Mesothelial cell of epicardium (in vitro differentiated cells): ENCODE data around the gene KLK2. TPM values are rescaled to one million over a fixed set of nuclear protein-coding genes. Genes with fewer than 3 reads are reported as not detected.

Experiments used
- DNase-seq, 2 experiments: peaks; one replicate each; pipeline ENCODE4 v3.0.0; 2021; ENCODE audit warnings: low spot score in 2 of 2; ENCODE audit not compliant: unreplicated experiment in 2 of 2
- H3K27ac Mint-ChIP-seq: 2 replicates; pipeline ENCODE4 v1.8.0; 2021; ENCODE audit warnings: mixed read lengths
- H3K27me3 Mint-ChIP-seq: 2 replicates; pipeline ENCODE4 v1.8.0; 2021; ENCODE audit warnings: low read depth, mixed read lengths
- H3K36me3 Mint-ChIP-seq: 2 replicates; pipeline ENCODE4 v1.8.0; 2021; ENCODE audit warnings: mixed read lengths
- H3K4me1 Mint-ChIP-seq: 2 replicates; pipeline ENCODE4 v1.8.0; 2021; ENCODE audit warnings: mixed read lengths
- H3K4me3 Mint-ChIP-seq: 2 replicates; pipeline ENCODE4 v1.8.0; 2021; ENCODE audit warnings: mild to moderate bottlenecking, moderate library complexity, mixed read lengths
- H3K9me3 Mint-ChIP-seq: 2 replicates; pipeline ENCODE4 v1.8.0; 2021; ENCODE audit warnings: mixed read lengths
- total RNA-seq: library from RNA; stranded (reverse); gene quantifications from 3 replicates; pipeline ENCODE4 v1.2.1, GENCODE V29; 2021
- TF ChIP-seq, protein P1 (sequence below): fragments of 200-600 bp; sonication (generic); IDR thresholded peaks from one replicate; pipeline ENCODE4 v1.5.0; 2021; ENCODE audit warnings: antibody characterized with exemption; ENCODE audit not compliant: unreplicated experiment

The KLK2 gene
- total RNA-seq, 1 donor from 2014 or later: not detected

DNA sequence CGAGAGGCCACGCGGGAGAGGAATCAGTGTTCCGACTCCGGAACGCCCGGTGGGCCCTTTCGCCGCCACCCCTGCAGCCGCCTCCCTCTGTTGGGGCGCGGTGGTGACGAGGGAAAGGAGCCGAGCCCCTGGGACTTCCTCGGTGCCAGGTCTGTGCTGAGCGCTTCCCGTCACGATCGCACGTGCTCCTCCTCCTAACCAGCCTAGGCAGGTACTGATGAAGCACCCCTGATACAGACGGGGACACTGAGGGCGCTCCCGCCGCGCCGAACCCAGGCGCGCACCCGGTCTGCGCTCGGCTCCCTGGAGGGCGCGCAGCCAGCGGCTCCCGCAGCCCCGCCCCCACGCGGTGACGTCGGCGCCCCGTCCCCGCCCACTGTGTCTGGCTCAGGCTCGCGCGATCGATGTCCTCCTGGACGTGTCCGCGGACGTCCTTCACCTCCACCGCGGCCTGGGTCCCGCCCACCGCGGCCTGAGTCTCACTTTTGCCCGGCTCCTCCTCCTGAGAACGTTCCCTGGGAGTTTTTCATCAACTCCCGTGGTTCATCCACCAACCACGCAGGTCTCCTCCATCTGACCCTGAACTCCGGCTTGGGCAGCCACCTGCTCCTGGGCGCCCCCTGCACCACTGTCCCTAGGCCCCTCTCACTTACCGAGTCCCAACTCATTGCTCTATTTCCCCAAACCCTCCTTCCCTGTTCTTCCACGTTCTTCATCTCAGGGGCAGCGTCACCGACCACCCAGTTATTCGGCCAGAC is 37.3 kb upstream of the KLK2 start:
- Mint-ChIP-seq H3K4me3 (peak overlapping the region; percentile 76), H3K4me1 (peaks cover 10% of the 10 kb centered on the region), H3K9me3 (no peaks in the 10 kb centered on the region), H3K27ac (peak overlapping the region; percentile 50), H3K27me3 (peaks cover 54% of the 10 kb centered on the region), H3K36me3 (no peaks in the 10 kb centered on the region)
- TF ChIP-seq, protein P1, sequence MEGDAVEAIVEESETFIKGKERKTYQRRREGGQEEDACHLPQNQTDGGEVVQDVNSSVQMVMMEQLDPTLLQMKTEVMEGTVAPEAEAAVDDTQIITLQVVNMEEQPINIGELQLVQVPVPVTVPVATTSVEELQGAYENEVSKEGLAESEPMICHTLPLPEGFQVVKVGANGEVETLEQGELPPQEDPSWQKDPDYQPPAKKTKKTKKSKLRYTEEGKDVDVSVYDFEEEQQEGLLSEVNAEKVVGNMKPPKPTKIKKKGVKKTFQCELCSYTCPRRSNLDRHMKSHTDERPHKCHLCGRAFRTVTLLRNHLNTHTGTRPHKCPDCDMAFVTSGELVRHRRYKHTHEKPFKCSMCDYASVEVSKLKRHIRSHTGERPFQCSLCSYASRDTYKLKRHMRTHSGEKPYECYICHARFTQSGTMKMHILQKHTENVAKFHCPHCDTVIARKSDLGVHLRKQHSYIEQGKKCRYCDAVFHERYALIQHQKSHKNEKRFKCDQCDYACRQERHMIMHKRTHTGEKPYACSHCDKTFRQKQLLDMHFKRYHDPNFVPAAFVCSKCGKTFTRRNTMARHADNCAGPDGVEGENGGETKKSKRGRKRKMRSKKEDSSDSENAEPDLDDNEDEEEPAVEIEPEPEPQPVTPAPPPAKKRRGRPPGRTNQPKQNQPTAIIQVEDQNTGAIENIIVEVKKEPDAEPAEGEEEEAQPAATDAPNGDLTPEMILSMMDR: no peak
- DNase-seq: peak; percentile 68 to 91

DNA sequence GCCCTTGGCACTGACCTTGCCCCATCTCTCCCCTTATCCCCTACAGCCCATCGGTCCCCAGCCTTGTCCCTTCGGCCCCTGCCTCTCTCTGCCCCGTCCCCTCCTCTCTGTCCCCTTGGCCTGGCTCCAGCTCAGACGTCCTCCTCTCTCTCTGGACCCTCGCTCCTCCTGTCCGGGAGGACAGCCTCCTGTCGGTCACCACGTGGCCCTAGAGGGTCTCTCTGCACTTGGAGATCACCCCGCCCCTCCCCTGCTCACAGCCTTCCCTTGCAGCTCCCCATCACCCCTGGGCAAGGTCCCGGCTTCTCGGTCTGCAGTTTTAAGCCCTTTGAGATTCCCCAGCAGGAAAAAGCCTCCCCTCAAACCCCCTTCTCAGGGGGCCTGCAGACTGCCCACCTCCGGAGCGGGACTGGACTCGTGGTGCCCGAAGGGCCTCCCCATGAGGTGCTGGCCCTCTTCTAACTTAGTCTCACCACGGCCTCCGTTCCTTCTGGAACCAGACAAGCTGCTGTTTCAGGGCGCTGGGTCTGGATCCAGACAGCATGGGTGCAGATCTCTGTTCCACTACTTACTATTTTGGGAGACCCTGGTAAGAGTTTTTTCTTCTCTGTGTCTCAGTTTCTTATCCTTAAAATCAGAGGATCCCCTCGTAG is 36.6 kb upstream of the KLK2 start:
- no peaks in the 10 kb centered on the region for H3K9me3 Mint-ChIP-seq
- H3K4me3 Mint-ChIP-seq: peak overlapping the region; percentile 76
- TF ChIP-seq, protein P1: no peak
- H3K36me3 Mint-ChIP-seq: no peaks in the 10 kb centered on the region
- peak overlapping the region; percentile 50 for H3K27ac Mint-ChIP-seq
- DNase-seq: no peak
- peaks cover 53% of the 10 kb centered on the region for H3K27me3 Mint-ChIP-seq
- peaks cover 10% of the 10 kb centered on the region for H3K4me1 Mint-ChIP-seq

DNA sequence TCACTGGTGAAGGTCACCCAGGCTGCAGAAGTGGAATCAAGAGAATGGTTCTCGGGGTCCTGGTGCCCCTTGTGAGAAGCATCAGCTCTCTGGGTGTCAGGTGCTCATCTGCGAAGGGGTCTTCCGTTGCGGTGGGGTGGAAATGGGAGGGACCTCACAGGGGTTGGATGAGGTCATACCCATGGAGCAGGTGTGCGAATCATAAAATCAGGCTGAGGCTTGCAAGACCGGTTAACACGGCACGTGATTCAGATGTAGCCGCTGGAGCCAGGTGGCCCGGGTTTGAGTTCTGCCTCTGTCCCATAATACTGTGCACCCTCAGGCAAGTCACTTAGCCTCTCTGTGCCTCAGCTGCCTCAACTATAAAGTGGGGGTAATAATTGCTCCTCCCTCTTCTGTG is 35.9 kb upstream of the KLK2 start:
- TF ChIP-seq, protein P1: no peak
- Mint-ChIP-seq H3K4me1 (peaks cover 10% of the 10 kb centered on the region), H3K27ac (no peak overlapping the region), H3K4me3 (peak overlapping the region; percentile 76), H3K36me3 (no peaks in the 10 kb centered on the region), H3K9me3 (no peaks in the 10 kb centered on the region), H3K27me3 (peaks cover 55% of the 10 kb centered on the region)
- no peak for DNase-seq

DNA sequence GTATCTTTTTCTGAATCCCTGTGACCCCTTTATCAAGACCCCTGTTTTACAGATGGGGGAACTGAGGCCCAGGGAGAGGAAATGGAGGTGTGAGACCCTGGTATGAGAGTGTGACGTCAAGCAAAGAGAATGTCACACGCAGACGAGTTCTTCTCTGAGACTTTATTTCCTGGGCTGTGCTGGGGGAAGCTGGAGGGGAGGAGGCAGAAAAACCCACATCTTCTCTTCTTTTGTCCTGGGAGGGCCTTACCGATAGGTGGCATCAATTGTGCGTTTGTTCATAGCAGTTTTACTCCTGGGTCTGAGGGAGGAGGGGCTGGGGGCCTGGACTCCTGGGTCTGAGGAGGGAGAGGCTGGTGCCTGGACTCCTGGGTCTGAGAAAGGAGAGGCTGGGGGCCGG is 35.0 kb upstream of the KLK2 start:
- Mint-ChIP-seq H3K36me3 (peaks cover under 1% of the 10 kb centered on the region), H3K4me3 (no peak overlapping the region), H3K9me3 (peaks cover 3% of the 10 kb centered on the region), H3K27ac (no peak overlapping the region), H3K27me3 (peaks cover 57% of the 10 kb centered on the region), H3K4me1 (peaks cover 10% of the 10 kb centered on the region)
- TF ChIP-seq, protein P1: no peak
- no peak for DNase-seq

DNA sequence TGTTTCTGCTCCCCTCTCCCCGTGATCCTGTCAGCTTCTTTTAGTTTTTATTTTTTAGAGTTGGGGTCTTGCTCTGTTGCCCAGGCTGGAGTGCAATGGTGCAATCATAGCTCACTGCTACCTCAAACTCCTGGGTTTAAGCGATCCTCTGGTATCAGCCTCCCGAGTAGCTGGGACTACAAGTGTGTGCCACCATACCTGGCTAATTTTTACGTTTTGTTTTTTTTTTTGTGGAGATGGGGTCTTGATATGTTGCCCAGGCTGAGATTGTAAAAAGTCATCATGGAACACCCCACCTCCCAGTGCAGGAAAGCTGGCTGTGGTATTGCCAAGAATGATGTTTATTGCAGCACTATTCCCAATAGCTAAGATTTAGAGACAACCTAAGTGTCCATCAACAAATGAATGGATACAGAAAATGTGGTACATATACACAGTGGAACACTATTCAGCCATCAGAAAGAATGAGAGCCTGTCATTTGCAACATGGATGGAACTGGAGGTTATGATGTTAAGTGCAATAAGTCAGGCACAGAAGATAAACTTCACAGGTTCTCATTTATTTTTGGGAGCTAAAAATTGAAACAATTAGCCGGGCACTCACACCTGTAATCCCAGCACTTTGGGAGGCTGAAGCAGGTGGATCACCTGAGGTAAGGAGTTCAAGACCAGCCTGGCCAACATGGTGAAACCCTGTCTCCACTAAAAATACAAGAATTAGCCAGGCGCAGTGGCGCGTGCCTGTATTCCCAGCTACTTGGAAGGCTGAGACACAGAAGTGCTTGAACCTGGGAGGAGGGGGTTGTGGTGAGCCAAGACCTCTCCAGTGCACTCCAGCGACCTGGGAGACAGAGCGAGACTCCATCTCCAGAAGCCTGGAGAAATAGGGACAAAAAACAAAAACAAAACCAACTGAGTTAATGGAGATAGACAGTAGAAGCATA is 33.3 kb upstream of the KLK2 start:
- Mint-ChIP-seq H3K4me3 (no peak overlapping the region), H3K9me3 (peaks cover 9% of the 10 kb centered on the region), H3K4me1 (peaks cover 10% of the 10 kb centered on the region), H3K36me3 (peaks cover 1% of the 10 kb centered on the region), H3K27me3 (peaks cover 73% of the 10 kb centered on the region), H3K27ac (no peak overlapping the region)
- no peak for DNase-seq
- TF ChIP-seq, protein P1: no peak
